Measurements from ENCODE around the gene SORL1.

DNA sequence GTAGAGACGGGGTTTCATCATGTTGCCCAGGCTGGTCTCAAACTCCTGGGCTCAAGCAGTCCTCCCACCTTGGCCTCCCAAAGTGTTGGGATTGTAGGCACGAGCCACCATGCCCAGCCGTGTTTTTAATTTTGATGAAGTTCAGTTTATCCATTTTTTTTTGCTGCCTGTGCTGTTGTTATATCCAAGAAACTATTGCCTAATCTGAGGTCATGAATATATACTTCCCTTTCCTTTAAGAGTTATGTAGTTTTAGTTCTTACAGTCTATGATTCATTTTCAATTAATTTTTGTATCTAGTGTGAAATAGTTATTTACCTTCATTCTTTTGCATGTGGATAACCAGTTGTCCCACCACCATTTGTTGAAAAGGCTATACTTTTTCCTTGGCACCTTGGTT is 50.9 kb downstream of the SORL1 start:
- TF ChIP-seq, protein P1, sequence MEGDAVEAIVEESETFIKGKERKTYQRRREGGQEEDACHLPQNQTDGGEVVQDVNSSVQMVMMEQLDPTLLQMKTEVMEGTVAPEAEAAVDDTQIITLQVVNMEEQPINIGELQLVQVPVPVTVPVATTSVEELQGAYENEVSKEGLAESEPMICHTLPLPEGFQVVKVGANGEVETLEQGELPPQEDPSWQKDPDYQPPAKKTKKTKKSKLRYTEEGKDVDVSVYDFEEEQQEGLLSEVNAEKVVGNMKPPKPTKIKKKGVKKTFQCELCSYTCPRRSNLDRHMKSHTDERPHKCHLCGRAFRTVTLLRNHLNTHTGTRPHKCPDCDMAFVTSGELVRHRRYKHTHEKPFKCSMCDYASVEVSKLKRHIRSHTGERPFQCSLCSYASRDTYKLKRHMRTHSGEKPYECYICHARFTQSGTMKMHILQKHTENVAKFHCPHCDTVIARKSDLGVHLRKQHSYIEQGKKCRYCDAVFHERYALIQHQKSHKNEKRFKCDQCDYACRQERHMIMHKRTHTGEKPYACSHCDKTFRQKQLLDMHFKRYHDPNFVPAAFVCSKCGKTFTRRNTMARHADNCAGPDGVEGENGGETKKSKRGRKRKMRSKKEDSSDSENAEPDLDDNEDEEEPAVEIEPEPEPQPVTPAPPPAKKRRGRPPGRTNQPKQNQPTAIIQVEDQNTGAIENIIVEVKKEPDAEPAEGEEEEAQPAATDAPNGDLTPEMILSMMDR (IDR thresholded peaks at IDR 0.05): no peak
- no peak for TF ChIP-seq POLR2AphosphoS5 (IDR thresholded peaks at IDR 0.05; ENCODE audit: insufficient read depth in 1 of 2, low read depth in 1 of 2)
- TF ChIP-seq POLR2A (IDR thresholded peaks at IDR 0.05): no peak
